ENCODE results near the gene RNF113A.
A peak's percentile ranks its signal among the peaks of the same experiment; 100 is the strongest.
"Not testable (repeated sequence)": the region's sequence is repeated elsewhere in the genome, so short reads cannot be mapped to it uniquely, and the experiment has no call there.

The RNF113A gene

DNA sequence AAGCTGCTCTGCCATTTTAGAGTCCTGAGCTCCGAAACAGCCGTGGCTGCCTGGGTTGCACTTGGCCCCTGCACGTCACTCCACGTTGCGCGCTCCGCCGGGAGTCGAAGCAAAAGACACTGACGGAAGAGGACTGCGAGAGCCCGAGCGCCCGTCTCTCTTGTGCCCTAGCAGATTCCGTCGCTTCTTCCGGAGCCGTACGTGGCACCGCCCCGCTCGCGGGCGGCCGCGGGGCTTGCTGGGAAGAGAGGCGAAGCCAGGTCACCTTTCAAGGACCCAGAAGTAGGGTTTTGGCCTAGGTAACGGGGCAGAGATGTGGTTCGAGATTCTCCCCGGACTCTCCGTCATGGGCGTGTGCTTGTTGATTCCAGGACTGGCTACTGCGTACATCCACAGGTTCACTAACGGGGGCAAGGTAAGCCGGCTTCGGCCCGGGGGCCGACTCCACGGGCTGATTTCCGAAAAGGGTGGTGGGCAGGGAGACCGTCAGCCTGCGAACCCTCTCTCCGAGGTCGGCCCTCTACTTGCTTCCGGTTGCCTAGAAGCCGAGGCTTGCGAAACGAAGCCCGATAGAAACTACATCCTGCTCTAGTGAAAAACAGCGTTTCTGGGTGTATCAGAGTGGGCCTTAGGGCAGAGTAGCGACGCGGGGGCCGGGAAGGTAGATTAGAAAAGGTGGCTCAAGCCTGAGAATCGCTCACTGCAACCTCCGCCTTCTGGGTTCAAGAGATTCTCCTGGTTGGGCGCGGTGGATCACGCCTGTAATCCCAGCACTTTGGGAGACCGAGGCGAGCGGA is at the start of gene RNF113A, which contains the start of gene NDUFA1:
RNF113A (minus strand) TSS at position 135 of the 797 bp plus-strand sequence; CDS start at position 15, 120 bp downstream.
NDUFA1 (plus strand) TSS at position 234 of the 797 bp plus-strand sequence; CDS start at position 314, 80 bp downstream.
- DNase-seq, result peak; percentile 75 to 78

DNA sequence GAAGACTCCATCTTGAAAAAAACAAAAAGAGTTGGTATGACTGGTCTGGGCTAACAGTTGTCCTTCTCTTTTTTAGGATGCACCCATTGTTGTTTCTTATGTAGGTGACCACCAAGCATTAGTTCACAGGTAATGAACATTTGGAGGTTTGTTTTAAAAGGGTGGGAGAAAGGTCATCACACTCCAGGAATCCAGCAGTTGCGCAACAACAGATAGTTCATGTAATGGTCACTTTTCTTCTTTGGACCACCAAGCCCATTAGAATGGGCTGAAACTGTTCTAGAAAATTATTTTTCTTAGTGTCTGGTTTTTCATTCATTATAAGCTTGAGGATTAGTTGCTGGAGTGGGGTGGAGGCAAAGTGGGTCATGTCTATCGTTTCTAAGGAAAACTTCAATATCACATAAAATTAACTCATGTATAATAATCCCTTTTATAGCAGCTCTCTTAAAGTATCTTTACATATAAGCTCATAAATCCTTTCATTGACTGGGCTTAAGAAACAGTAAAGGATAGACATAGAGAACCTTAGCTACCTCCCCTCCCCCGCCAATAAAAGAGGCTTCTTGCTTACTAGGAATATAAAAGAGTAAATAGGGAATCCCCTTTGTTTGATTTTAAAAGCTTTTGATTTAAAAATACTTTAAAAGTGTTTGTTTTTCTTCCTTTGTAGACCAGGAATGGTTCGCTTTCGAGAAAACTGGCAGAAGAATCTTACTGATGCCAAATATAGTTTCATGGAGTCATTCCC is 48.5 kb upstream of the RNF113A start:
- DNase-seq, result no peak

DNA sequence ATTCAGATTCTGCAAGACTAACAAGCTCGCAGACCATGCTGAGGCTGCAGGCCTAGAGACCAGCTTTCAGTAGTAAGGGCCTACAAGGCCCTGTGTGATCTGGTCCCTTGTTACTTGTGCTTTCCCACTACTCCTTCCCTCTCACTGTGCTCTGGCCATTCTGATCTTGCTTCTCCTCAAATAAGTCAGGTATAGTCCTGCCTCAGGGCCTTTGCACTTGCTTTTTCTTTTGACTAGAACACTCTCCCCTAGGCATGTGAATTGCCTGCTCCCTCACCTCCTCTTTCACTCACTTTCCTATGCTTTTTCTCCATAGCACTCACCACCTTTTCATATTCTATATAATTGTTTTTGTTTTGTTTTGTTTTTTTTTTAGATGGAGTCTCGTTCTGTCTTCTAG is 46.3 kb upstream of the RNF113A start:
- DNase-seq, result no peak

DNA sequence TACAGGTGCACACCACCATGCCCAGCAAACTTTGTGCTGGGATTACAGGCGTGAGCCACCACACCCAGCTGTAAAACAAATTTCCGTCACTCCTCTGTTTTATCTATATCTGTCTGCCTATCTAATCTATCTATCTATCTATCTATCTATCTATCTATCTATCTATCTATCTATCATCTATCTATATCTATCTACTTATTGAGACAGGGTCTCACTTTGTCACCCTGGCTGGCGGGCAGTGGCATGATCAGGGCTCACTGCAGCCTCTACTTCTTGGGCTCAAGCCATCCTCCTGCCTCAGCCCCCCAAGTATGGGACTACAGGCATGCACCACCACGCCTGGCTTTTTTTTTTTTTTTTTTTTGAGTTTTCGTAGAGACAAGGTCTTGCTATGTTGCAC is 44.8 kb upstream of the RNF113A start:
- no peak for DNase-seq

DNA sequence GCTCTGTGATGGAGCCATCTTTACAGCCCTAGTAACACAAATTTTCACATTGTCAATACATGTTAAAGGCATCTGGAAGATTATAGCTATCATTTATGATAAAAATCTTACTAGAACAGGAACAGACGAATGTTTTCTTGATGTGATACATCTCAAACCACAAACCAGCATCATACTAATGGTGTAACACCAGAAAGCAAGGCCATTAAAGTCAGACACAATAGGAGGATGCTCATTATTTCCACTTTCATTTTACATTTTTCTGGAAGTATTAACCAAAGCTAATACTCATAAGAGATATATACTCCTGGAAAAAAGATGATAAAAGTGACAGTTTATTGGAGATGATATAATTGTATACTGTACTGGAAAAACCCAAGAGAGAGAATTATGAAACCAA is 29.4 kb upstream of the RNF113A start:
- no peak for DNase-seq

DNA sequence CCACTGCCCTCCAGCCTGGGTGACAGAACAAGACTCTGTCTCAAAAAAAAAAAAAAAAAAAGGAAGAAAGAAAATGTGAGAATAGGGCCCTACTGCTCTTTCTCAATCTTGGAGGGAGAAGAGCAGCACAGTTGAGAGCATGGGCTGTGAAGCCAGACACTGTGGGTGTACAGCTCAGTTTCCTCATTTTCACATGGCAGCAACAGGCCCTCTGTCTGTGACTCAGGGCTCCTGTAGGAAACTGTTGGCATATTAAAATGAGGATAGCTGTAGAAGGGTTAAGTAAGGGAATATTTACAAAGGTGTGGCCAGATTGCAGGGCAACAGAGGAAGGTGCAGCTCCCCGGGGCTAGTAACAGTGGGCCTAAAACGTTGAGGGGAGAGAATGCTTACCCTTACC is 27.6 kb upstream of the RNF113A start:
- DNase-seq, result no peak

DNA sequence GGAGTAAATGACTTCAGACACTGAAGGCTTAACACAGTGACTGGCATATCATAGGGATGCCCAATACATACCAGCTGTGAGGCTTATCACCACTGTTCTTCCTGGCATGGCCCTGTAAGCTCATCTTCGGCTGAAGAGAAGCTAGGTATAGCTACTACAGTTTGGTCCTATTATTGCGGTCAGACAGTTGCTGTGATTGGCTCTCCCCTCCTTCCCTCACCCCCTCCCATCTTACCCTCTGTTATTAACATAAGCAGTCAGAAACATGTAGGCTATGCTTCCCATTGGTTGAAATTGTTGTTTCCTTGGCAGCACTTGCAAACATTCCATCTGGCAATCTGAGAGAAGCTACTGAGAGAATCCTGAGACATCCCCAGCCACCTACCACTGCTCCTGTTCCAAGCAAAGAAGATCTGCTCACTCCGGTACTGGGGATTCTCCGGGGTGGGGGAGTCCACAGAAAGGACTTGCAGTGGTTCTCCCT is 24.4 kb upstream of the RNF113A start, which contains the start of gene AKAP14:
AKAP14 (plus strand) TSS at position 51 of the 484 bp plus-strand sequence. CDS start 7,331 bp downstream, outside the sequence.
- DNase-seq, result no peak

DNA sequence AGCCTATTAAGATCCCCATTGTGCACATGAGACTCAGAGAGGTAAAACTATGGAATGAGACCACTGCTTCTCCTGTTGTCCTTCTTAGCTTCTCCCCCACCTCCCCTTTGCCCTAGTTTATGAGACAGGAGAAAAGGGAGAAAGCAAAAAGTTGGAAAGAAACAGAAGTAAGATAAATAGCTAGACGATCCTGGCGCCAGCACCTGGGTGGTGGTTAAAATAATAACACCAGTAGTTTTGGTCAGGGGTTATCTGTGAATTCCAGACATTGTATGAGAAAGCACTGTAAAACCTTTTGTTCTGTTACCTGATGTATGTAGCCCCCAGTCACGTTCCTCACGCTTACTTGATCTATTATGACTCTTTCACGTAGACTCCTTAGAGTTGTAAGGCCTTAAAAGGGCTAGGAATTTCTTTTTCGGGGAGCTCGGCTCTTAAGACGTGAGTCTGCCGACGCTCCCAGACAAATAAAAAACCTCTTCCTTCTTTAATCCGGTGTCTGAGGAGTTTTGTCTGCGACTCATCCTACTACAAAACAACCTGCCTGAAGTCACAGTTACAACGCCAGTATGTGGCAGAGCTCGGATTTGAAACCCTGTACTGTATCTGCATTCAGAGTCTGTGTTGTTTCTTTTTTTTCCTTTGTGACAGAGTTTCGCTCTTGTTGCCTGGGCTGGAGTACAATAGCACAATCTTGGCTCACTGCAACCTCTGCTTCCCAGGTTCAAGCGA is 20.6 kb upstream of the RNF113A start:
- DNase-seq, result not testable (repeated sequence)

DNA sequence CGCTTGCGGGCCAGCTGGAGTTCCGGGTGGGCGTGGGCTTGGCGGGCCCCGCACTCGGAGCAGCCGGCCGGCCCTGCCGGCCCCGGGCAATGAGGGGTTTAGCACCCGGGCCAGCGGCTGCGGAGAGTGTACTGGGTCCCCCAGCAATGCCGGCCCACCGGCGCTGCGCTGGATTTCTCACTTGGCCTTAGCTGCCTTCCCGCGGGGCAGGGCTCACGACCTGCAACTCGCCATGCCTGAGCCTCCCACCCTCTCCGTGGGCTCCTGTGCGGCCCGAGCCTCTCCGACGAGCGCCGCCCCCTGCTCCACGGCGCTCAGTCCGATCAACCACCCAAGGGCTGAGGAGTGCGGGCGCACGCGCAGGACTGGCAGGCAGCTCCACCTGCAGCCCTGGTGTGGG is 19.1 kb upstream of the RNF113A start:
- DNase-seq, result not testable (repeated sequence)

DNA sequence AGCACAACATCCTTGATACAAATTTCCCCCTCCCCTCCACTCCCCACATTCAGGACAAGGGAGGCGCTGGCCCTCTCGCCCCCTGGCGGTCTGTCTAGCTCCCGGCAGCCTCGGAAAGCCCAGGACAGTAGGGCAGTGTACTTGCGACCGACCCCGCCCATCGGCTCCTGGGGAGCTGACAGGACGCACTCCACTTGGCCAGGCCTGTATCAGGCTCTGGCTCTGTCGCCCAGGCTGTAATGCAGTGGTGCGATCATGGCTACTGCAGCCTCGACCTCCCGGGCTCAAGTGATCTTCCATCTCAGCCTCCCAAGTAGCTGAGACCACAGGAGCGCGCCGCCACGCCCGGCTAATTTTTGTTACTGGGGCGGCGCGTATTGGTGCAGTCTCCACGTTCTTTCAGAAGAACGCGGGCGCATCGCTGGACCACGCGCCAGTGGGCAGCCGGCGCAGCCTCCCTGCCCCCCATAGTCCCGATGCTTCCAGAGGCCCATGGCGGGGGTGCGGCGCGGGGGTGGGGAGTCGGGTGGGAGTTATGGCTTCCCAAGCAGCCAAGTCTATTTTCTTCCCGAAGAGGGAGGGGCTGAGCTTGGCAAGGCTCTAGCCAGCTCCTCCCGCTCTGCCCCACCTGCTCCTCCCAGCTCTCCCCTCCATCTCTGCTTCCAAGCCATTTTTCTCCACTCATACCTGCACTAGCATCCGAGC is 16.3 kb upstream of the RNF113A start:
- peak; percentile 36 to 37 for DNase-seq

DNA sequence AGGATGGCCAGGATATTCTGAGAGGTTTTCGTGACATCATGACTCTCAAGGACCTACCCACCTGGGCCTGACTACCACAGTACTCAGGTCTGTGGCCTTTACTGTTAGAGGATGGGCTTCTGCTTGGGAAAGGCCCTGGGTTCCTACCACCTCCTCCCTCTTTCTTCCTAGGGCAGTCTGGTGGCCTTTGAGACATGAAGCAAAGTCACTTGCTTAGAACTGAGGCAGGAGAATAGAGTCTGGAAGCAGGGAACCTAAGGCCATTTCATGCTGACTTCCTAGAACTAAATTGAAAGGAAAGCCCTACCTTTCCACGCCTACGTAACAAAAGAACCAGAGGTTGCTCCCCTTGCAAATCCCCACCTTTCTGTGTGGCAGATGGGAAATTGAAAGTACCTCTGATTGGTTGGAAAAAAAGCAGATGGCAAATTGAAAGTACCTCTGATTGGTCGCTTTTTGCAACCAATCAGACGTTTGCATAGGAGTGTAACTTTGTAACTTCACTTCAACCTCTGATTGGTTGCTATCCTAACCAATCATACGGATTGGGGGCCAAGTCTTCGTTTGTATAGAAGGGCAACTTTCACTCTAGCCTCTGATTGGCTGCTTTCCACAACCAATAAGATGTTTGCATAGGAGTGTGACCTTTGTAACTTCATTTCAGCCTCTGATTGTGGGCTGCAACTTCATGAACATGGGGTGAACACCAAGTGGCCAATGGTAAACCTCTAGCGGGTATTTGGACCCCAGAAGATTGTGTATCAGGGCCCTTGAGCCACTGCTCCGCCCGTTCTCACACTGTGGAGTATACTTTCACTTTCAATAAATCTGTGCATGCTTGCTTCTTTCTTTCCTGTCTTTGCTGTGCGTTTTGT is 14.3 kb upstream of the RNF113A start:
- DNase-seq, result no peak

DNA sequence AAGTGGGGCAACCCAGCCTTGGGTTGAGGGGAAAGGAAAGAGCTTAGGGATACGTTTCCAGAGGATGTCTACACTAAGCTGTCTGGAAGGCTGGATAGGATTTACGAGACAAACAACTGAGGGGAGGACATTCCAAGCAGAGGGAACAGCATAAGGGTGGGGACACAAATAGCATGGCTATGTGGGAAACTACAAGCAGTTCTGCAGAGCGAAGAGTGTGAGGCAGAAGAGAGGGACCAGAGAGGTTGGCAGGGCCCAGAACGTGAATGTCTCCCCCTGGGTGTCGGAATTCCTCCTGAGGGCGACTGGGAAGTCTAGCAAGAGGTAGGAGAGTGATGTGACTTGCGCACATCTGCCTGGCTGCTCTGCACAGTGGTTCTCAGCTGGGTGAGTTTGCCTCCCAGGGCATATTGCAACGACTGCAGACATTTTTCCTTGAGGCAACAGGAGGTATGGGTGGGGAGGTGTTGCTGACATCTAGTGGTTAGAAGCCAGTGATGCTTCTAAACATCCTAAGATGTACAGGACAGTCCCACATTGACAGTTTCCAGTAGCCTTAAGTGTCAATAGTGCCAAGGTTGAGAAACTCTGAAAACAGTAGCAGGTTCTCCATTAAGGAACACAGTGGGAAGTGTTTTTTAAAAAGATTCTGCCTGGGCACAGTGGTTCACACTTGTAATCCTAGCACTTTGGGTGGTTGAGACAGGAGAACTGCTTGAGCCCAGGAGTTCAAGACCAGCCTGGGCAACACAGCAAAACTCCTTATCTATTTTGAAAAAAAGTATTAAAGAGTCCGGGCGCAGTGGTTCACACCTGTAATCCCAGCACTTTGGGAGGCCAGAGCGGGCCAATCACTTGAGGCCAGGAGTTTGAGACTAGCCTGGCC is 9.3 kb upstream of the RNF113A start:
- peak; percentile 2 to 6 for DNase-seq

DNA sequence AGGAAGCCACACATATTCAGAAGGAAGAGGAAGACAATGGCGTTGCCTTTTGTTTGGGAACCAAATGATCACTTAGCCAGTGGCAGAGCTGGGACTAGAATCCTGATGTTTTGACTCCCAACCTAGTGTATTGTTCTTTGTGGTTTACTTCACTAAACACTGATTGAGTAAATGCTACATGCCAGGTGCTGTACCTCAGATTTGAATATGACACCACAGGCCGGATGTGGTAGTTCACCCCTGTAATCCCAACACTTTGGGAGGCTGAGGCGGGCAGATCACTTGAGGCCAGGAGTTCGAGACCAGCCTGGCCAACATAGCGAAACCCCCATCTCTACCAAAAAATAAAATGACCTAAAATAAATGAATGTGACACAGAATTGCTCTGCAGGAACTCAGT is 8.5 kb upstream of the RNF113A start:
- DNase-seq, result no peak

DNA sequence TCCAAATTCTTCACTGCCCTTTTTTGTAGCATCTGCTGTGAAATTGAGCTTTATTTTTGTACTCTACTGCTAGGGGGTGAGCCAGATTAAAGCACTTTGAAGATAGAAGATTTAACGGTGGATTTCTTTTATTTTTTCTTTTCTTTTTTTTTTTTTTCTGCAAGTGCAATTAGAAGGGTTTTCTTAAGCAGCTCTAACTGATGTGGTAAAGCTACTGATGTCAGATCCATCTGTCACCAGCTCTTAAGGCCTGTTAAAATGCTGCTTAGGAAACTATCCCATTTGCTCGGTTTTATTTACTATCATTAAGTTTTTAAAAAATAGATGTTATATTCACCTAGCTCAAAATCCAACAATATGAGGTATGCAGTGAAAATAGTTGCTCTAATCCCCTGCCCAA is 7.2 kb upstream of the RNF113A start:
- no peak for DNase-seq

DNA sequence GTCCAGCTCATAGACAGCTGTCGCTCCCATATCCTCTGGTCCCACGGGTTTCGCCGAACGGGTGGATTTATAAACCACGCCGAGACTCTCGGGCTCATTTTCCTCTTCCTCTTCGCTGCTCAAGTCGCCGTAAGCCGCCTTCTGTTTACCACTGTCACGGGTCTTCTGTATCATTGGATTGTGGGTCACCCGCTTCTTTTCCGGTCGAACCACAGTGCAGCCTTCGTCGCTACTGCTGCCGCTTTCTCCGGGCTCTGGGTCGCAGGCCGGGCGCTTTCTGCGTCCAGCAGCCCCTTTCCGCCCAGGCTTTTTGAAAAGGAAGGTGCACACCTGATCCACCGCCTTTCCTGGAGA is 311 bp downstream of the RNF113A start:
- no peak for DNase-seq

DNA sequence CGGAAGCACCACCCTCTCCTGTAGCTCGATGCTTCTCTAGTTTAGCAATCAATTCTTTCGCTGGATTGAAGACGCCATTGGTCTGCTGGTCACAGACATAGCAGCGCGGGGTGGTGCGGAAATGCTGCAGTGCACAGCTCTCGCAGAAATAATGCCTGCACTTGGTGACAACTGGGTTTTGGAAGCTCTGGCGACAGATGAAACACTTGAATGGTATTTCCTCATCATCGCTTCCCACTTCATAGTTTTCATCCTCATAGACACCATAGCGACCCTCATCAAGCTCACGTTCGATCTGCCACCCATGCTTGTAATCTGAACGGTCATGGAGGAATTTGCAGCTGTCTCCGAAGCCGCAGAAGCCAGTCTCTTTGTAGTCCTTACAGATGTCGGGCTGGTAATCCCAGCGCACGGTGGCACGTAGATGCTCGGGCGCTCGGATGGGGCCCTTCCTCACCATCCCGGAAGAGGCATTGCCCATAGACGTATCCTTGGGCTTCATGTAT is 854 bp downstream of the RNF113A start:
- DNase-seq, result peak in 1 of 2 experiments; percentile 1

DNA sequence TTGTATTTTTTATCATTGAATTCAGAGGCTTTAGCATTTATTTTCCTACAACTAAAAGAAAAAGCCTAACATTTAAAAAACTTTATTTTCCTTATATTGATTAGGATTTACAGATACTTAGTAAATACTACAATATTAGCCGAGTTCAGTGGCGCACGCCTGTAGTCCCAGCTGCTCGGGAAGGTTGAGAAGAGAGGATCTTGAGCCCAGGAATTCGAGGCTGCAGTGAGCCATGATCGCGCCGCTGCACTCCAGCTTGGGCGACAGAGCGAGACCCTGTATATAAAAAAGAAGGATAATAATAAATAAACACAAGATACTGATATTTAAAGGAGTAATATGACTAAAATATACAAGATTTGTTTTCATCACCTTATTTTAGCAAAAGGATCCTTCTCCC is 18.1 kb downstream of the RNF113A start:
- no peak for DNase-seq

DNA sequence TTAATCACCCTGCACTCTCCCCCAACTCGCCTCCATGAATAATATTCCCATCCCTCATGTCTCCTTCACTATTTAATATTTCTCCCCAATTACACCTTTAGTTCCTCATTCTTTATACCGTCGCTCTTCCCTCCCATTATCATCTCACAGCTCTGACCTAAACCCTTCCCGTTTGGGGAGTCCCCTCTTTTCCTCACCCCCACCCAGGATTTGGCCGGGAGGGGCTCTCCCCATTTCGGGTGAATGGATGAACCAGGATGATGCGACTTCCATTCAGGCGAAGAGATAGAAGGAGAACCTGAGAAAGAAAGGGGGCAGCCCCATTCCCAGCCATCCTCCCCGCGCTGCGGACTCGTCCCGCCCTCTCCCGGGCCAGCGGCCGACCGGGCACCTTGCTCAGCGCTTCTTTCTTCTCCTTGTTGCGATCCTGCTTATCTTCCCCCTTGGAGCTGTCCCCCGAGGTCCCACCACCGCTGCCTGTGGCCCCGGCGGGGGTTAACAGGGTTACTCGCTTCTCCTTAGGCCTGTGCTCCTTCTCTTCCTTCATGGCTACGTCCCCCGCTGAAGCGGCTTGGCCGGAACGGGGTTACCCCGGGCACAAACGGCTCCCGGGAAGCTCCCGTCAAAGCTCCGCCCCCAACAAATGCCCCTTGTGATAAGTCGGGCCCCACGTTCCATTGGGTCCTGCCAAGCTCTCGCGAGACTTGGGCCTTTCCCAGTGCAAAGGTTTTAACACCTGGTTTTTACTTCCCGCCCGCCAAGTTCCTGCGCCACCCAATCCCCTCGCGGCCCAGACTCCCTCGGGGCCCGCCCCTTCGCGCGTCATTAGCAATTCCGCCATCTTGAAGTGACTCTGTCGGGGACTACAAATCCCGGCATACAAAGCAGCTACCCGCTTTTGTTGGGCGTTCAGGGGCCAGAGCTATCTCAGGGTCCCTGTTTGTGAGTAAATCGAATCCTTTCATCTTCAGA is 18.9 kb downstream of the RNF113A start, which contains the start of gene UPF3B:
UPF3B (minus strand) TSS at position 582 of the 972 bp plus-strand sequence; CDS start at position 547, 35 bp downstream.
- peak; percentile 90 to 92 for DNase-seq

DNA sequence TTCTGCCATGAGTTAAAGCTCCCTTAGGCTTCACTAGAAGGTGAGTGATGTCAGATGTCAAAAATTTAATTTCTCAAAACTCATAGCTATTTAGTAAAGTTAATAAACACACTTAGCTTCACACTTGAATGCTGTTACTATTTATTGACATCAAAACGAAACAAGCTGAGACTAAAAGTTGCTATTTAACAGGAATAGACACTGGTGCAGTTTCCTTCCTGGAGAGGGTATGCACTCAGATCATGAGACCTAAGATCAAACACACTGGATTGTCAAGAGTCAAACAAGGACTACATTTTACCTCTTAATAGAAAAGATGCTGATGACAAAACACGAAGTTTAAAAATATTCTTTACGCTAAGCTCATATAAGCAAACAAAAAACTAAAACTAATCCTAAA is 37.6 kb downstream of the RNF113A start:
- no peak for DNase-seq
